Measurements from ENCODE around the gene ITGA7.

Gene ITGA7

DNA sequence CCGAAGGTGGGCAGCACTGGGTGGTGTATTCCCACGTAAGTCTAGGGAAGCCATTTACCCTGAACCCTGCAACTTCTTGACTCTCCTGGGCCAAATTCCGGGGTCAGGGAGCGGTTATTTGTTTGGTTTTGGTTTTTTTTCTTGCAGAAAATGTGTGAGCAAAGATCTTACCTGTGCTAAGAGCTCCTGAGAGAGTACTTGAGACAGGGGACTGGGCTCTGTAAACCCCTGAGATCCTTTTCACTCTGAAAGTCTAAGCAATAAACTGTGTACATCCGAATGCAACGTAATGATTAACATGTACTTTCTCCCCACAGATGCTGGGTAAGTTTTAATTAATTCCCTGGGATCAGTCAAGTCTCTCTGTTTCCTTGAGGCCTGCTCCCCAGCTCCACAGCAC is 49.5 kb downstream of the ITGA7 start:
- no peak for TF ChIP-seq BACH2 (CRISPR knock-in tag; IDR thresholded peaks at IDR 0.05; ENCODE audit: borderline replicate concordance)
- TF ChIP-seq TCF4 (CRISPR knock-in tag; IDR thresholded peaks at IDR 0.05; ENCODE audit: borderline replicate concordance): no peak
- ATAC-seq: no peak

DNA sequence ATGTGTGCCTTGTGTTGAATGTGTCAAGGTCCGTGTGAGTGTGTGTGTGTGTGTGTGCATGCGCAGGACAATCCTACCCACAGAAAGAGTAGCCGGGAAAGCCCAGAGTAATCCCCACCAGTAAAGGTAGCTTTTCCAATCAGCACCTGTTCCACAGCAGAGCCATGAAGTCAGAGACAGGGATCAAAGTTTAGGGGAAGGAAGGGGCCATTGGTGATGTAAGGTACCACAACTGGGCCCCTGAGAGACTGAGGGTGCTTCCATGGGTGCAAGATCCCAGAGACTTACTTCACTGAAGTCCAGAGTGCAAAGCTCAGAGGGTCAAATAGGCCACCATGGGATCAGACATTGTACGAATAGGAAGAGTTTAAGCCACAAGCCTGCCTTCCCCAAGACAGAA is 50.5 kb downstream of the ITGA7 start:
- no peak for ATAC-seq
- TF ChIP-seq ARNTL (CRISPR knock-in tag; IDR thresholded peaks at IDR 0.05; ENCODE audit: borderline replicate concordance, low read depth) (no peak), ZC3H10 (CRISPR knock-in tag; IDR thresholded peaks at IDR 0.05) (no peak), SNAI2 (CRISPR knock-in tag; IDR thresholded peaks at IDR 0.05) (no peak), ZFP30 (CRISPR knock-in tag; IDR thresholded peaks at IDR 0.05) (no peak), TCF4 (CRISPR knock-in tag; IDR thresholded peaks at IDR 0.05; ENCODE audit: borderline replicate concordance) (no peak), OSR1 (CRISPR knock-in tag; IDR thresholded peaks at IDR 0.05) (no peak), CSDC2 (CRISPR knock-in tag; IDR thresholded peaks at IDR 0.05) (no peak), PPARA (CRISPR knock-in tag; IDR thresholded peaks at IDR 0.05; ENCODE audit: borderline replicate concordance) (no peak), RARB (CRISPR knock-in tag; IDR thresholded peaks at IDR 0.05) (no peak), ZFP3 (CRISPR knock-in tag; IDR thresholded peaks at IDR 0.05) (no peak), ZNF8 (CRISPR knock-in tag; IDR thresholded peaks at IDR 0.05) (no peak), BACH2 (CRISPR knock-in tag; IDR thresholded peaks at IDR 0.05; ENCODE audit: borderline replicate concordance) (no peak), ISL1 (CRISPR knock-in tag; IDR thresholded peaks at IDR 0.05) (no peak)
- TF ChIP-seq, protein P1, sequence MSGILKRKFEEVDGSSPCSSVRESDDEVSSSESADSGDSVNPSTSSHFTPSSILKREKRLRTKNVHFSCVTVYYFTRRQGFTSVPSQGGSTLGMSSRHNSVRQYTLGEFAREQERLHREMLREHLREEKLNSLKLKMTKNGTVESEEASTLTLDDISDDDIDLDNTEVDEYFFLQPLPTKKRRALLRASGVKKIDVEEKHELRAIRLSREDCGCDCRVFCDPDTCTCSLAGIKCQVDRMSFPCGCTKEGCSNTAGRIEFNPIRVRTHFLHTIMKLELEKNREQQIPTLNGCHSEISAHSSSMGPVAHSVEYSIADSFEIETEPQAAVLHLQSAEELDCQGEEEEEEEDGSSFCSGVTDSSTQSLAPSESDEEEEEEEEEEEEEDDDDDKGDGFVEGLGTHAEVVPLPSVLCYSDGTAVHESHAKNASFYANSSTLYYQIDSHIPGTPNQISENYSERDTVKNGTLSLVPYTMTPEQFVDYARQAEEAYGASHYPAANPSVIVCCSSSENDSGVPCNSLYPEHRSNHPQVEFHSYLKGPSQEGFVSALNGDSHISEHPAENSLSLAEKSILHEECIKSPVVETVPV (CRISPR knock-in tag; IDR thresholded peaks at IDR 0.05): no peak

DNA sequence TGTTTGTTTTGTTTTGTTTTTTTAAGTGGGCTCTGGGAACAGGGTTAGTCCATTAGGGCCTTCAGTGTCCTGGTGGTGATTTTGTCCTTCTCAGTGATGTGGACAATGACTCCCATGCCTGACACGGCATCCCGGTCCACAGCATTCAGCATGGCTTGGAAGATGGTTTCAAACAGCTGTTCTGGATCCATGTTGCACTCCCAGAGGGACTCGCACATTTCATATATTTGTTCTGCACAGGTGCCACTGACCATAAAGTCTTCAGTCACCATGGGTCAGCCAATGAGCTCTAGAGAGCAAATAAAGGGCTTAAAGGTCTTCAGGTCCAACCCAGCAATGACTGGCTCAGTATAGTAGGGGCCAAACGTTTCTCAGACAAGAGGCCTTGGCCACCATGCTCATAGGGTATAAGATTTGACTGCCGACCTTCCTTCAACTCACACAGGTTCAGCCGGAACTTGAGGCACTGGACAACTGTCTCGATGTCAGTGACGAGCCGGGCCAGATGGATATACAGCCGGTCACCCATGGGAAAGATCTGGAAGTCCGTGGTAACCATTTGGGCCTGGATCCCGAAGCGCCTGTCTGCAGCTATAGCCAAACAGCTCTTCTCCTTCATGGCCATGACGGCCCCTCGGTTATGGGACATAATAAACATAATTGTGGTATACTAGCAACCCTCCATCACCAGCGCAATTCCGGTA is 53.0 kb downstream of the ITGA7 start:
- TF ChIP-seq TOX (CRISPR knock-in tag; IDR thresholded peaks at IDR 0.05; ENCODE audit: borderline replicate concordance) (no peak), ZFP30 (CRISPR knock-in tag; IDR thresholded peaks at IDR 0.05) (no peak), CSDC2 (CRISPR knock-in tag; IDR thresholded peaks at IDR 0.05) (no peak)
- TF ChIP-seq, protein P1 (CRISPR knock-in tag; IDR thresholded peaks at IDR 0.05): no peak
- no peak for ATAC-seq

DNA sequence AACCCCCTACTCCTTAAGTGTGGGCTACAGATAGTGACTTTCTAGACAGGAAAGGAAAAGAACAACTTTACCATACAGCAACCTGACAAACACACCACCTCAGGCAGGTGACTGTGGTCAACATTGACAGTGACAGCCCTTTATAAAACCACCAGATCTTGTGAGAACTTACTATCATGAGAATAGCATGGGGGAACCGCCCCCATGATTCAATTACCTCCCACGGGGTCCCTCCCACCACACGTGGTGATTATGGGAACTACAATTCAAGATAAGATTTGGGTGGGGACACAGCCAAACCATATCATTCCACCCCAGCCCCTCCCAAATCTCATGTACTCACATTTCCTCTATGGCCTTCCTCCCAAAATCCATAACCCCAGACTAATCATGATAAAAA is 54.7 kb downstream of the ITGA7 start:
- ATAC-seq: no peak
- no peak for TF ChIP-seq RARB (CRISPR knock-in tag; IDR thresholded peaks at IDR 0.05)
- no peak for TF ChIP-seq ESRRG (CRISPR knock-in tag; IDR thresholded peaks at IDR 0.05)
- no peak for TF ChIP-seq ZNF8 (CRISPR knock-in tag; IDR thresholded peaks at IDR 0.05)
- TF ChIP-seq, protein P2, sequence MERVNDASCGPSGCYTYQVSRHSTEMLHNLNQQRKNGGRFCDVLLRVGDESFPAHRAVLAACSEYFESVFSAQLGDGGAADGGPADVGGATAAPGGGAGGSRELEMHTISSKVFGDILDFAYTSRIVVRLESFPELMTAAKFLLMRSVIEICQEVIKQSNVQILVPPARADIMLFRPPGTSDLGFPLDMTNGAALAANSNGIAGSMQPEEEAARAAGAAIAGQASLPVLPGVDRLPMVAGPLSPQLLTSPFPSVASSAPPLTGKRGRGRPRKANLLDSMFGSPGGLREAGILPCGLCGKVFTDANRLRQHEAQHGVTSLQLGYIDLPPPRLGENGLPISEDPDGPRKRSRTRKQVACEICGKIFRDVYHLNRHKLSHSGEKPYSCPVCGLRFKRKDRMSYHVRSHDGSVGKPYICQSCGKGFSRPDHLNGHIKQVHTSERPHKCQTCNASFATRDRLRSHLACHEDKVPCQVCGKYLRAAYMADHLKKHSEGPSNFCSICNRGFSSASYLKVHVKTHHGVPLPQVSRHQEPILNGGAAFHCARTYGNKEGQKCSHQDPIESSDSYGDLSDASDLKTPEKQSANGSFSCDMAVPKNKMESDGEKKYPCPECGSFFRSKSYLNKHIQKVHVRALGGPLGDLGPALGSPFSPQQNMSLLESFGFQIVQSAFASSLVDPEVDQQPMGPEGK (CRISPR knock-in tag; IDR thresholded peaks at IDR 0.05; ENCODE audit: borderline replicate concordance): no peak
- TF ChIP-seq TOX (CRISPR knock-in tag; IDR thresholded peaks at IDR 0.05; ENCODE audit: borderline replicate concordance): no peak
- TF ChIP-seq GLIS3 (CRISPR knock-in tag; IDR thresholded peaks at IDR 0.05): no peak
- no peak for TF ChIP-seq TCF4 (CRISPR knock-in tag; IDR thresholded peaks at IDR 0.05; ENCODE audit: borderline replicate concordance)
- TF ChIP-seq, protein P1 (CRISPR knock-in tag; IDR thresholded peaks at IDR 0.05): no peak
- no peak for TF ChIP-seq ISL1 (CRISPR knock-in tag; IDR thresholded peaks at IDR 0.05)
- no peak for TF ChIP-seq ZFP3 (CRISPR knock-in tag; IDR thresholded peaks at IDR 0.05)
- TF ChIP-seq BACH2 (CRISPR knock-in tag; IDR thresholded peaks at IDR 0.05; ENCODE audit: borderline replicate concordance): no peak
- TF ChIP-seq, protein P3, sequence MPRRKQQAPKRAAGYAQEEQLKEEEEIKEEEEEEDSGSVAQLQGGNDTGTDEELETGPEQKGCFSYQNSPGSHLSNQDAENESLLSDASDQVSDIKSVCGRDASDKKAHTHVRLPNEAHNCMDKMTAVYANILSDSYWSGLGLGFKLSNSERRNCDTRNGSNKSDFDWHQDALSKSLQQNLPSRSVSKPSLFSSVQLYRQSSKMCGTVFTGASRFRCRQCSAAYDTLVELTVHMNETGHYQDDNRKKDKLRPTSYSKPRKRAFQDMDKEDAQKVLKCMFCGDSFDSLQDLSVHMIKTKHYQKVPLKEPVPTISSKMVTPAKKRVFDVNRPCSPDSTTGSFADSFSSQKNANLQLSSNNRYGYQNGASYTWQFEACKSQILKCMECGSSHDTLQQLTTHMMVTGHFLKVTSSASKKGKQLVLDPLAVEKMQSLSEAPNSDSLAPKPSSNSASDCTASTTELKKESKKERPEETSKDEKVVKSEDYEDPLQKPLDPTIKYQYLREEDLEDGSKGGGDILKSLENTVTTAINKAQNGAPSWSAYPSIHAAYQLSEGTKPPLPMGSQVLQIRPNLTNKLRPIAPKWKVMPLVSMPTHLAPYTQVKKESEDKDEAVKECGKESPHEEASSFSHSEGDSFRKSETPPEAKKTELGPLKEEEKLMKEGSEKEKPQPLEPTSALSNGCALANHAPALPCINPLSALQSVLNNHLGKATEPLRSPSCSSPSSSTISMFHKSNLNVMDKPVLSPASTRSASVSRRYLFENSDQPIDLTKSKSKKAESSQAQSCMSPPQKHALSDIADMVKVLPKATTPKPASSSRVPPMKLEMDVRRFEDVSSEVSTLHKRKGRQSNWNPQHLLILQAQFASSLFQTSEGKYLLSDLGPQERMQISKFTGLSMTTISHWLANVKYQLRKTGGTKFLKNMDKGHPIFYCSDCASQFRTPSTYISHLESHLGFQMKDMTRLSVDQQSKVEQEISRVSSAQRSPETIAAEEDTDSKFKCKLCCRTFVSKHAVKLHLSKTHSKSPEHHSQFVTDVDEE (CRISPR knock-in tag; IDR thresholded peaks at IDR 0.05): no peak
- TF ChIP-seq, protein P4, sequence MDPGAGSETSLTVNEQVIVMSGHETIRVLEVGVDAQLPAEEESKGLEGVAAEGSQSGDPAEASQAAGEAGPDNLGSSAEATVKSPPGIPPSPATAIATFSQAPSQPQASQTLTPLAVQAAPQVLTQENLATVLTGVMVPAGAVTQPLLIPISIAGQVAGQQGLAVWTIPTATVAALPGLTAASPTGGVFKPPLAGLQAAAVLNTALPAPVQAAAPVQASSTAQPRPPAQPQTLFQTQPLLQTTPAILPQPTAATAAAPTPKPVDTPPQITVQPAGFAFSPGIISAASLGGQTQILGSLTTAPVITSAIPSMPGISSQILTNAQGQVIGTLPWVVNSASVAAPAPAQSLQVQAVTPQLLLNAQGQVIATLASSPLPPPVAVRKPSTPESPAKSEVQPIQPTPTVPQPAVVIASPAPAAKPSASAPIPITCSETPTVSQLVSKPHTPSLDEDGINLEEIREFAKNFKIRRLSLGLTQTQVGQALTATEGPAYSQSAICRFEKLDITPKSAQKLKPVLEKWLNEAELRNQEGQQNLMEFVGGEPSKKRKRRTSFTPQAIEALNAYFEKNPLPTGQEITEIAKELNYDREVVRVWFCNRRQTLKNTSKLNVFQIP (CRISPR knock-in tag; IDR thresholded peaks at IDR 0.05; ENCODE audit: borderline replicate concordance, low read depth): no peak

All from SK-N-SH treated with all-trans-retinoic acid at 6 μM for 48 hours (cell line).